Upper lobe of left lung (tissue), 4 donors: ENCODE data around the gene FGGY.

ENCODE experiments used
- EP300 ChIP-seq, 4 donors: sonication (generic); formaldehyde crosslinking; IDR thresholded peaks; one replicate each; pipeline ENCODE4 v1.5.1; 2017; ENCODE audit warnings: antibody characterized with exemption in 4 of 4, control low read depth in 2 of 4
- POLR2AphosphoS5 ChIP-seq, 2 donors: sonication (generic); formaldehyde crosslinking; IDR thresholded peaks; one replicate each; pipeline ENCODE4 v1.5.1; 2017; ENCODE audit warnings: antibody characterized with exemption in 2 of 2
- TF ChIP-seq, protein P1 (sequence below), 6 experiments: fragments of 450-650 bp in 4 of 6; fragments of 200-600 bp in 2 of 6; sonication (generic) in 2 of 6; IDR thresholded peaks; one replicate each; pipeline ENCODE4 v1.5.1; 2016 to 2019; ENCODE audit warnings: antibody characterized with exemption in 6 of 6

DNA sequence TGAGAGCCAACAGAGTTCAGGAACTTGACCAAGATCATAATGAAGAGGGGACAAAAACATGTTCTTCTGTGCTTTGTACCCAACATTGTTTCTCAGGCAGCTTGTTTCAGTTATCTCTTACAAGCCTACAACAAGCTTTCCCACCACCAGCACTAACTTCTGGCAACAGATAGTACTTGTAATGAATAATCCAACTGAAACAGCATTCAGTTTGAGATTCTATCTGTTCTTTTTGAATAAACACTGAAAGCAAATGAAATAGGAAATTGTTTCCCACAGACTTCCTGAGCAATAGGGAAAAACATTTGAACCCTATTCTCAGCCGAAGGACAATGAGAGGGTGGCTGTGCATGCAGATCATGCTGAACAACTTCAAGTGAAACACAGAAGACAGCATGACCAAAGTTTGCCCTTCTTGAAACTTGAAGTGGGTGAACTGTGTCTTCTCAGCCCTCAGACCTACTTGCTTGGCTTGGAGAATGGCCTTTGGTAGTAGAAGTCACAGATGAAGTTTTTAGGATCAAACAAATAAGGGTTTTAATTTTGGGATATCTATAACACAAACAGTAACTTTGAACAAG is 506.7 kb downstream of the FGGY start:
- TF ChIP-seq POLR2AphosphoS5 (IDR thresholded peaks at IDR 0.05) (no peak), EP300 (IDR thresholded peaks at IDR 0.05) (no peak)
- TF ChIP-seq, protein P1, sequence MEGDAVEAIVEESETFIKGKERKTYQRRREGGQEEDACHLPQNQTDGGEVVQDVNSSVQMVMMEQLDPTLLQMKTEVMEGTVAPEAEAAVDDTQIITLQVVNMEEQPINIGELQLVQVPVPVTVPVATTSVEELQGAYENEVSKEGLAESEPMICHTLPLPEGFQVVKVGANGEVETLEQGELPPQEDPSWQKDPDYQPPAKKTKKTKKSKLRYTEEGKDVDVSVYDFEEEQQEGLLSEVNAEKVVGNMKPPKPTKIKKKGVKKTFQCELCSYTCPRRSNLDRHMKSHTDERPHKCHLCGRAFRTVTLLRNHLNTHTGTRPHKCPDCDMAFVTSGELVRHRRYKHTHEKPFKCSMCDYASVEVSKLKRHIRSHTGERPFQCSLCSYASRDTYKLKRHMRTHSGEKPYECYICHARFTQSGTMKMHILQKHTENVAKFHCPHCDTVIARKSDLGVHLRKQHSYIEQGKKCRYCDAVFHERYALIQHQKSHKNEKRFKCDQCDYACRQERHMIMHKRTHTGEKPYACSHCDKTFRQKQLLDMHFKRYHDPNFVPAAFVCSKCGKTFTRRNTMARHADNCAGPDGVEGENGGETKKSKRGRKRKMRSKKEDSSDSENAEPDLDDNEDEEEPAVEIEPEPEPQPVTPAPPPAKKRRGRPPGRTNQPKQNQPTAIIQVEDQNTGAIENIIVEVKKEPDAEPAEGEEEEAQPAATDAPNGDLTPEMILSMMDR (IDR thresholded peaks at IDR 0.05), result no peak
